Fibroblast of pulmonary artery (primary cell): ENCODE data around the gene IDUA.
"Not testable (repeated sequence)": the region's sequence is repeated elsewhere in the genome, so short reads cannot be mapped to it uniquely, and the experiment has no call there.

Experiments
- DNase-seq: peaks from one replicate; pipeline ENCODE4 v3.0.0-alpha.2; 2010; ENCODE audit warnings: low read depth
- H3K4me3 ChIP-seq: replicated peaks from 2 replicates; pipeline ENCODE4 v1.5.1; 2011; ENCODE audit warnings: low read depth, mild to moderate bottlenecking, control low read depth, low read length, moderate library complexity
- TF ChIP-seq, protein P1 (sequence below): IDR thresholded peaks from 2 replicates; pipeline ENCODE4 v1.5.1; 2011; ENCODE audit warnings: mild to moderate bottlenecking, control low read depth, low read length, inconsistent platforms; ENCODE audit errors: missing control alignments

The IDUA gene

DNA sequence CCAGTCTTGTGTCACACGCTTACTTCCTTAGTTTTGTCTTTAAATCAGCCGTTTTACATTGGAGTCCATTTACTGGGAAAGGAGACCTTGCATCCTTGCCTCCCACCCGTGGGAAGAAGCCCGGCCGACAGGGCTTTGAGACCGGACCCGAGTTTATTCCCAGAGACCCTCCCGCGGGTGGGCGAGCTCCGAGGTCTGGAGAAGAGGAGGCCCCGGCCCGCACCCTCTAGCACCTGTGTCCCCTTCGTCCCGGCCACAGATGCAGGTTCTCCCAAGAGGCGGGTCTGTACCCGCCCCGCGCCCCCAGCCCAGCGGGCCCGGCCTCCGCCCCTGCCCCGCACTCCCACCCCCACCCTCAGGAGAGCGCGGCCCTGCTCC, 10.1 kb downstream of the IDUA start:
- no peak for DNase-seq
- no peak overlapping the region for H3K4me3 ChIP-seq

DNA sequence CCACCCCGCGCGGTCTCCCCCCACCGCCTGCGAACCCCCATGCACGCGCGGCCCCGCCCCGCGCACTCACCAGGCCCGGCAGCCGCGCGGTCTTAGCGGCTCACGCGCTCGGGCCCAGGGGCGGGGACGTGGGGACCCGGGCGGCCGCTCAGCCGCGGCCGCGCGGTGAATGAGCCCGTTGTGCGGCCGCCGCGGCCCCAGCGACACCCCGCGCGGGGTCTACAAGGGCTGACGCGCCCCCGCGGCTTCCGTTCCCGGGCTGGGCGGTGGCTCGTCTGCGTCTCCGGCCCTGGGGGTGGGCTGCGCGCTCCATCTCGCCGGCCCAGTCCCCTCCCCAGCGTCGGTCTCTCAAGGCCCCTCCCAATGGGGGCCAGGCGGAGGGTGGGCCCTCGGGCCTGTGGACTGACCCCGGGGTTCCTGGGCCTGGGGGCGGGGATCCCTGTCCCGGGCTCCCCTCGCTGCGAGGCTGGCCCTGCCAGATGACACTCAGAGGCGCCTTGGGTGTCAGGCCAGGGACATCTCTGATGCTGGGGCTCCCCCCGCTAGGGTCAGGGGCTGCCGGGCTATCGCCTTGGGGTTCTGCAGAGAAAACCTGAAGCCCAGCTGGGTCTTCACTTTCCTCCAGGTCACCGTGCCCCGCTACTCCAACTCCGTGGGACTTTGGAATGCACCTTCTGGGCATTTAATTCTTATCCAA, 10.7 kb downstream of the IDUA start:
- DNase-seq: no peak
- H3K4me3 ChIP-seq: no peak overlapping the region
- TF ChIP-seq, protein P1, sequence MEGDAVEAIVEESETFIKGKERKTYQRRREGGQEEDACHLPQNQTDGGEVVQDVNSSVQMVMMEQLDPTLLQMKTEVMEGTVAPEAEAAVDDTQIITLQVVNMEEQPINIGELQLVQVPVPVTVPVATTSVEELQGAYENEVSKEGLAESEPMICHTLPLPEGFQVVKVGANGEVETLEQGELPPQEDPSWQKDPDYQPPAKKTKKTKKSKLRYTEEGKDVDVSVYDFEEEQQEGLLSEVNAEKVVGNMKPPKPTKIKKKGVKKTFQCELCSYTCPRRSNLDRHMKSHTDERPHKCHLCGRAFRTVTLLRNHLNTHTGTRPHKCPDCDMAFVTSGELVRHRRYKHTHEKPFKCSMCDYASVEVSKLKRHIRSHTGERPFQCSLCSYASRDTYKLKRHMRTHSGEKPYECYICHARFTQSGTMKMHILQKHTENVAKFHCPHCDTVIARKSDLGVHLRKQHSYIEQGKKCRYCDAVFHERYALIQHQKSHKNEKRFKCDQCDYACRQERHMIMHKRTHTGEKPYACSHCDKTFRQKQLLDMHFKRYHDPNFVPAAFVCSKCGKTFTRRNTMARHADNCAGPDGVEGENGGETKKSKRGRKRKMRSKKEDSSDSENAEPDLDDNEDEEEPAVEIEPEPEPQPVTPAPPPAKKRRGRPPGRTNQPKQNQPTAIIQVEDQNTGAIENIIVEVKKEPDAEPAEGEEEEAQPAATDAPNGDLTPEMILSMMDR: no peak

More for the DNA sequence above, 10.1 kb downstream of the IDUA start:
- TF ChIP-seq, protein P1: no peak

DNA sequence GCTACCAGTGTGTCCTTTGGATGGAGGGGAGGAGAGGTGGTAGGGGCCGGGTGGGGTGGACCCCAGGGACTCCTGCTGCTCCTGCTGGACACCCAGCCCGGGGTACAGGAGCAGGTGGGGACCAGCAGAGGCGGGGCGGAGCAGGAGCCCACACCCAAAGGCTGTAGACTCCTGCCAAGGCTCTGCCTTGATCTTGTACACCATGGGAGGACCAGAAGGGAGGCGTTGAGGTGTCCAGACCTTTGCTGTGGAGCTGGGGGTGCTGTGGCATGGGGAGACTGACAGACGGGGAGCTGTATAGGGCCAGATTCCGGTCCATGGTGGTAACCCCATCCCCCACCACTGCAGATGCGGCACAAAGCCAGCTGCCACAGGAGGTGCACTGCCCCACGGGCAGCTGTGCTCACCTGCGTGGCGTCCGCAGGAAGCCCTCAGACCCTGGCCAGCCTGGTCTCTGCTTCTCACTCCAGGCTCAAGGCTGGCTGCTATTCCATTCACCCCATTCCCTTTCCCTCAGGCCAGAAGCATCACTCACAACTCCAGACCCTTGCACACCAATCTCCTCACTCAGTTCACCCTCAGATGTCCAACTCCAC, 11.3 kb downstream of the IDUA start:
- TF ChIP-seq, protein P1: no peak
- H3K4me3 ChIP-seq: no peak overlapping the region
- DNase-seq: no peak

DNA sequence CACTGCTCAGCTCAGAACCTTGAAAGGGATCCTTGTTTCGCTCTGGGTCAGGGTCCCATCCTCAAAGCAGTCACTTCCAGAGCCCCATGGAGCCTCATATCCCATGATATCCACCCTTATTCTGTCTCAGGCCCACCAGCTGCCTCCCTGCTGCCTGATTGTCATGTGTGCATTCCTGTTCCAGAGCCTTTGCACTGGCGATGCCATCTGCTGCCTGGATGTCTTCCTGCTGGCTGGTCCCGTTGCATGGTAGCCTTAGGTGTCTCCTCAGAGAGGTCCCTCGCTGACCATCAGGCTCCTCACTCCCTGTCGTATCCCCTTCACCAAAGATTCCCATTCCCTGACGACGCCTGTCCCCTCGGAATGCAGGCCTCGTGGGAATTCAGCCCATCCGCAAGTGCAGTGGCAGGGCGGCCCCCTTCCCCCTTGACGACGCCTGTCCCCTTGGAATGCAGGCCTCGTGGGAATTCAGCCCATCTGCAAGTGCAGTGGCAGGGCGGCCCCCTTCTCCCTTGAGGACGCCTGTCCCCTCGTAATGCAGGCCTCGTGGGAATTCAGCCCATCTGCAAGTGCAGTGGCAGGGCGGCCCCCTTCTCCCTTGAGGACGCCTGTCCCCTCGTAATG, 12.5 kb downstream of the IDUA start:
- not testable (repeated sequence) for DNase-seq, H3K4me3 ChIP-seq

DNA sequence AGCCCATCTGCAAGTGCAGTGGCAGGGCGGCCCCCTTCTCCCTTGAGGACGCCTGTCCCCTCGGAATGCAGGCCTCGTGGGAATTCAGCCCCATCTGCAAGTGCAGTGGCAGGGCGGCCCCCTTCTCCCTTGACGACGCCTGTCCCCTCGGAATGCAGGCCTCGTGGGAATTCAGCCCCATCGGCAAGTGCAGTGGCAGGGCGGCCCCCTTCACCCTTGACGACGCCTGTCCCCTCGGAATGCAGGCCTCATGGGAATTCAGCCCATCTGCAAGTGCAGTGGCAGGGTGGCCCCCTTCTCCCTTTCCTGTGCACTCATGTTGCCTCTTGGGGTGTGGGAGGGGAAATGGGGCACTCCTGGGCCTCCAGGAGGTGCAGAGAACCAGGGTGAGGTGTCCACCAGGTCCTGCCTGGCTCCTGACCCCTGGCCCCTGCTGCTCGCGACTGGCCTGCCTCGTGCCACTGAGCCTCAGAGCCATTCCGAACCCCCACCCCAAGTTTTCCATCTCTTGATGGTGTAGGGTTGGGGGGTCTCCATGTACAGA, 13.1 kb downstream of the IDUA start:
- DNase-seq: no peak
- TF ChIP-seq, protein P1: no peak
- H3K4me3 ChIP-seq: no peak overlapping the region

DNA sequence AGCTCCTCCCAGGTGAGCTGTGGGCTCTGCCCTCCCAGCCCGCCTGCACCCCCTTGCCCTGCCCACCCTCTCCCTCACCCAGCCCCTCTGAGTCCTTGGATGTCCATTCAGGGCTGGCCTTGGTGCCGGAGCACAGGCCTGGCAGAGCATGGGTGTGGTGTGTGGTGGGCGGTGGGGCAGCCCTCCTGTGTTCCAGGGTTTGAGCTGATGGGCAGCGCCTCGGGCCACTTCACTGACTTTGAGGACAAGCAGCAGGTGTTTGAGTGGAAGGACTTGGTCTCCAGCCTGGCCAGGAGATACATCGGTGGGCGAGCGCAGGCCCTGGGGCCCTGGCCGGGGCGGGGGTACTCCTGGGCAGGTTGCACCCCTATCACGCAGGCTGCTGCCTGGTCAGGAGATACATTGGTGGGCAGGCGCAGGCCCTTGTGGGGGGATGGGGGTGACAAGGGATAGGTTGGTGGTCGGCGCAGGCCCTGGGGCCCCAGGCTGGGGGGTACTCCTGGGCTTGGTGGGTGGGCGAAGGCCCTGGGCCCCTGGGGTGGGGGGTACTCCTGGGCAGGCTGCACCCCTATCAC, 13.9 kb downstream of the IDUA start:
- no peak for DNase-seq
- TF ChIP-seq, protein P1: no peak
- no peak overlapping the region for H3K4me3 ChIP-seq

DNA sequence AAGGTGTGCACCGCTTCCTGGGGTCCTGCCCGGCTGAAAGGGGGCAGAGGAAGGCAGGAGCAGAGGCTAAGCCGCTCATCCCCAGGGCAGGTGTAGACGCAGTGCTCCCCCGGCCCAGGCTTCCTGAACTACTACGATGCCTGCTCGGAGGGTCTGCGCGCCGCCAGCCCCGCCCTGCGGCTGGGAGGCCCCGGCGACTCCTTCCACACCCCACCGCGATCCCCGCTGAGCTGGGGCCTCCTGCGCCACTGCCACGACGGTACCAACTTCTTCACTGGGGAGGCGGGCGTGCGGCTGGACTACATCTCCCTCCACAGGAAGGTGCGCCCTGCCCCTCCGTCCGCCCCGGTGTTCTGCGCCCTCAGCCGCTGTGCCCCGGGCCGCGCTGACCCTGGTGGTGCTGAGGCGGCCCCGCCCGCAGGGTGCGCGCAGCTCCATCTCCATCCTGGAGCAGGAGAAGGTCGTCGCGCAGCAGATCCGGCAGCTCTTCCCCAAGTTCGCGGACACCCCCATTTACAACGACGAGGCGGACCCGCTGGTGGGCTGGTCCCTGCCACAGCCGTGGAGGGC, 14.8 kb downstream of the IDUA start:
- TF ChIP-seq, protein P1: no peak
- no peak for DNase-seq

More for the DNA sequence above, 14.8 kb downstream of the IDUA start:
- no peak overlapping the region for H3K4me3 ChIP-seq
